Erythroblast (primary cell): Measurements from ENCODE around the gene GAP43.
A peak's percentile ranks its signal among the peaks of the same experiment; 100 is the strongest.

Source experiments
- DNase-seq, 2 experiments: peaks; one replicate each; lab custom pipeline; 2025; lab: John Stamatoyannopoulos, UW
- GATA1 ChIP-seq: IDR thresholded peaks from 2 replicates; pipeline ENCODE4 v1.6.1; 2011; ENCODE audit warnings: low read depth, mild to moderate bottlenecking, control low read depth, low read length, moderate library complexity
- POLR2A ChIP-seq: IDR thresholded peaks from 2 replicates; pipeline ENCODE4 v1.6.1; 2011; ENCODE audit warnings: mild to moderate bottlenecking, low read length

The GAP43 gene

GRCh38 chr3:115638241-115638640 is 14.9 kb downstream of the GAP43 start:
- no peak for DNase-seq
- TF ChIP-seq POLR2A, result no peak

- TF ChIP-seq GATA1 (no peak), POLR2A (no peak)
- DNase-seq, result no peak
These were observed 15.7 kb downstream of the GAP43 start for GRCh38 chr3:115638991-115639390.

- TF ChIP-seq POLR2A, result no peak
- no peak for TF ChIP-seq GATA1
- no peak for DNase-seq
These were observed 21.1 kb downstream of the GAP43 start for GRCh38 chr3:115644391-115644790.

- no peak for TF ChIP-seq POLR2A
- no peak for TF ChIP-seq GATA1
- no peak for DNase-seq
These were observed 22.8 kb downstream of the GAP43 start for GRCh38 chr3:115646027-115646690.

GRCh38 chr3:115648559-115648958 is 25.2 kb downstream of the GAP43 start:
- DNase-seq, result no peak
- TF ChIP-seq POLR2A, result no peak
- TF ChIP-seq GATA1, result no peak

- no peak for TF ChIP-seq GATA1
- TF ChIP-seq POLR2A, result no peak
- DNase-seq, result no peak
These were observed 27.8 kb downstream of the GAP43 start for GRCh38 chr3:115651087-115651486.

- DNase-seq, result no peak
- no peak for TF ChIP-seq GATA1
These were observed 28.3 kb downstream of the GAP43 start for GRCh38 chr3:115651599-115651998.

GRCh38 chr3:115652738-115653137 is 29.4 kb downstream of the GAP43 start:
- TF ChIP-seq POLR2A (no peak), GATA1 (no peak)
- no peak for DNase-seq

- TF ChIP-seq GATA1 (no peak), POLR2A (no peak)
- no peak for DNase-seq
These were observed 32.5 kb downstream of the GAP43 start for GRCh38 chr3:115655761-115656282.

GRCh38 chr3:115657168-115657567 is 33.9 kb downstream of the GAP43 start:
- TF ChIP-seq POLR2A, result no peak
- TF ChIP-seq GATA1, result no peak
- DNase-seq, result no peak

GRCh38 chr3:115658032-115658336 is 34.7 kb downstream of the GAP43 start:
- DNase-seq, result no peak
- no peak for TF ChIP-seq GATA1
- no peak for TF ChIP-seq POLR2A

GRCh38 chr3:115658337-115659181 is 35.2 kb downstream of the GAP43 start:
- DNase-seq, result peak; percentile 71 to 77
- TF ChIP-seq GATA1 (no peak), POLR2A (peak; percentile 54)

GRCh38 chr3:115659253-115660220 is 36.2 kb downstream of the GAP43 start:
- TF ChIP-seq POLR2A, result no peak
- no peak for TF ChIP-seq GATA1
- no peak for DNase-seq
